NK-92 treated with Interleukin-12 subunit alpha and Interleukin-12 subunit beta, amount 100 ng/mL, for 24 hours (cell line): ENCODE measurements around the gene ARPC2.
A peak's percentile ranks its signal among the peaks of the same experiment; 100 is the strongest.
"Not testable (repeated sequence)": the region's sequence is repeated elsewhere in the genome, so short reads cannot be mapped to it uniquely, and the experiment has no call there.

ENCODE experiments used
- DNase-seq: peaks from one replicate; lab custom pipeline; 2025; lab: John Stamatoyannopoulos, UW

The ARPC2 gene

GRCh38 chr2:218271487-218271797 lies 54.5 kb downstream of the ARPC2 start:
- DNase-seq = no peak

GRCh38 chr2:218271865-218272530 lies 55.0 kb downstream of the ARPC2 start:
- DNase-seq = no peak

- DNase-seq = peak; percentile 36
Observed at GRCh38 chr2:218272531-218273212, 55.7 kb downstream of the ARPC2 start.

GRCh38 chr2:218273214-218273907 lies 56.4 kb downstream of the ARPC2 start:
- not testable (repeated sequence) for DNase-seq

GRCh38 chr2:218273908-218274249 lies 56.9 kb downstream of the ARPC2 start:
- no peak for DNase-seq

- no peak for DNase-seq
Observed at GRCh38 chr2:218274586-218274985, 57.6 kb downstream of the ARPC2 start.

GRCh38 chr2:218275371-218276072 lies 58.5 kb downstream of the ARPC2 start:
- DNase-seq = no peak

GRCh38 chr2:218276986-218277755 lies 60.2 kb downstream of the ARPC2 start:
- no peak for DNase-seq

- no peak for DNase-seq
Observed at GRCh38 chr2:218277921-218278320, 60.9 kb downstream of the ARPC2 start.

GRCh38 chr2:218278531-218279360 lies 61.8 kb downstream of the ARPC2 start:
- no peak for DNase-seq

- no peak for DNase-seq
Observed at GRCh38 chr2:218280260-218280870, 63.4 kb downstream of the ARPC2 start.

GRCh38 chr2:218281449-218281848 lies 64.5 kb downstream of the ARPC2 start:
- DNase-seq = no peak

GRCh38 chr2:218282173-218282991 lies 65.4 kb downstream of the ARPC2 start:
- no peak for DNase-seq

- DNase-seq = peak; percentile 44
Observed at GRCh38 chr2:218284106-218284811, 67.3 kb downstream of the ARPC2 start.

- no peak for DNase-seq
Observed at GRCh38 chr2:218285604-218286003, 68.6 kb downstream of the ARPC2 start.

GRCh38 chr2:218286570-218287459 lies 69.8 kb downstream of the ARPC2 start:
- DNase-seq = peak; percentile 51

- no peak for DNase-seq
Observed at GRCh38 chr2:218289639-218290315, 72.8 kb downstream of the ARPC2 start.
